Measurements from ENCODE around the gene LMTK3.

LMTK3 gene

GRCh38 chr19:48470856-48471255 is 40.8 kb downstream of the LMTK3 start:
- no peak for DNase-seq (ENCODE audit: low read depth, low spot score)

DNA sequence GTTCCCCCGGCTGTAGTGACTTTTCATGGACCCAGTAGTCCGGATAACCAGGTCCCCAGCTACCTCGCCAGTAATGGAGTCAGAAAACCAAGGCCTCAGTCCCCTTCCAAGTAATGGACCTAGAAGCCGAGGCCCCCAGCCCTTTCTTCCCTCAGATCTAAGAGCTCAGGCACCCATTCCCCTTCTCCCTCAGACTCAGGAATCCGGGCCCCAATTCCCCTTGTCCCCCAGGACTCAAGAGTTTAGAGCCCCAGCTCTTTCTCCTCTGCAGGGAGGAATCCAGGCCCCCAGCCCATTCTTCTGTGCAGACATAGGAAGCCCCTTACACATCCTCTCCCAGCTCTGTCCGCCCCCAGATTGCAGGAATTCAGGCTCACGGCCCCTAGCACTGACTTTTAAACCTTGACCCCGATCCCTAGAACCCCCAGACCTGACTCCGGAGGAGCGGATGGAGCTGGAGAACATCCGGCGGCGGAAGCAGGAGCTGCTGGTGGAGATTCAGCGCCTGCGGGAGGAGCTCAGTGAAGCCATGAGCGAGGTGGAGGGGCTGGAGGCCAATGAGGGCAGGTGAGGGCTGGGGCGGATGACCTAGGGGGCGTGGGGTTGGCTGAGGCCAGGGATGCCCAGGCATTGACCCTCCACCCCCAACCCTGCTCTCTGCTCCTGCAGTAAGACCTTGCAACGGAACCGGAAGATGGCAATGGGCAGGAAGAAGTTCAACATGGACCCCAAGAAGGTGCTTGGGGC is 41.5 kb downstream of the LMTK3 start:
- DNase-seq (ENCODE audit: low read depth, low spot score) = no peak

- DNase-seq (ENCODE audit: low read depth, low spot score) = peak; percentile 29
Observed at GRCh38 chr19:48469289-48469881, 42.2 kb downstream of the LMTK3 start, which contains the start of gene CYTH2. CYTH2 (plus strand) TSS chr19:48469369; CDS start chr19:48469508, 139 bp downstream.

DNA sequence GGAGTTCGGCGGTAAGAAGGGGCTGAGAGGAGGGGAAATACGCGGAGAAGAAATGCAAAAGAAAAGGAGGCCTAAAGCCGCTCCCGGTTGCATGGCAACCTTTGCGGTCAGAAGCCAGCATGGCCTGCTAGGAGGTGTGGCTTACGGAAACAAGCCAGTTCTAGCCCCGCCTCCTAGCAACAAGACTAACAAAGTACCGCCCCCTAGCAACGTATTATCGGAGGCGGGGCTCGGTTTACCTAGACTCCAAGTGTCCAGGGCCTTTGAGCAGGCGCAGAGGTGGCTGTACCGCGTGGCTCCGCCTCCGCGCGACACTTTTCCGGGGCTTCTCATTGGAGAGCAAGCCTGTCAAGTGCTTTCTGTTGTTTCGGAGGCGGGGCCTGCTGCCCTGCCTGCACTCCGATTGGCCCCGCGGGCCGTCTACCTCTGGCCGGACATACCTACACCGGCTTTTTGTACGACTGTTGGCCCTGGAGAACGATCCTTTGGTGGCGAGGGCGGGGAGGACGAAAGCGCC is 42.8 kb downstream of the LMTK3 start:
- DNase-seq (ENCODE audit: low read depth, low spot score) = peak; percentile 98

GRCh38 chr19:48466561-48467325 is 44.9 kb downstream of the LMTK3 start:
- no peak for DNase-seq (ENCODE audit: low read depth, low spot score)

- no peak for DNase-seq (ENCODE audit: low read depth, low spot score)
Observed at GRCh38 chr19:48465215-48465614, 46.4 kb downstream of the LMTK3 start.

- DNase-seq (ENCODE audit: low read depth, low spot score) = no peak
Observed at GRCh38 chr19:48461982-48462655, 49.5 kb downstream of the LMTK3 start.

DNA sequence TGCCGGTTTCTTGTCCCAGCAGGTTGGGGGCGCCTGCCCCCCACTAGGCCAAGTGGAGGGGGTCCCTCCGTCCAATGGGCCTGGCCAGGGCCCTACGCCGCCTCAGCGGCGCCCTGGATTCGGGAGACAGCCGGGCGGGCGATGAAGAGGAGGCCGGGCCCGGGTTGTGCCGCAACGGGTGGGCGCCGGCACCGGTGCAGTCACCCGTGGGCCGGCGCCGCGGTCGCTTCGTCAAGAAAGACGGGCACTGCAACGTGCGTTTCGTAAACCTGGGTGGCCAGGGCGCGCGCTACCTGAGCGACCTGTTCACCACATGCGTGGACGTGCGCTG is 50.0 kb downstream of the LMTK3 start:
- no peak for DNase-seq (ENCODE audit: low read depth, low spot score)

- no peak for DNase-seq (ENCODE audit: low read depth, low spot score)
Observed at GRCh38 chr19:48458016-48458415, 53.6 kb downstream of the LMTK3 start.

DNA sequence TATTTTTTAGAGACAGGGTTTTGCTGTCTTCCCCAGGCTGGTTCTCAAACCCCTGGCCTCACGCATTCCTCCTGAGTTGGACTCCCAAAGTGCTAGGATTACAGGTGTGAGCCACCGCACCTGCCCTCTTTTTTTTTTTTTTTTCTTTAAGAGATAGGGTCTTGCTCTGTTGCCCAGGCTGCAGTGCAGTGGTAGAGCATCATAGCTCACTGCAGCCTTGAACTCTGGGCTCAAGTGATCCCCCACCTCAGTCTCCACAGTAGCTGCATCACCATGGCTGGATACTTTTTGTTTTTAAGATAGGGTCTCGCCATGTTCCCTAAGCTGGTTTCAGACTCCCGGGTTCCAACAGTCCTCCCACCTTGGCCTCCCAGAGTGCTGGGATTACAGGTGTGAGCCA is 54.8 kb downstream of the LMTK3 start:
- no peak for DNase-seq (ENCODE audit: low read depth, low spot score)

- DNase-seq (ENCODE audit: low read depth, low spot score) = no peak
Observed at GRCh38 chr19:48455908-48456562, 55.6 kb downstream of the LMTK3 start.

GRCh38 chr19:48455171-48455907 is 56.3 kb downstream of the LMTK3 start, which contains the start of gene KCNJ14:
KCNJ14 (plus strand) TSS chr19:48455574; CDS start chr19:48461725, 6,151 bp downstream.
- no peak for DNase-seq (ENCODE audit: low read depth, low spot score)

- no peak for DNase-seq (ENCODE audit: low read depth, low spot score)
Observed at GRCh38 chr19:48454150-48454730, 57.4 kb downstream of the LMTK3 start.

GRCh38 chr19:48452289-48453190 is 59.1 kb downstream of the LMTK3 start:
- DNase-seq (ENCODE audit: low read depth, low spot score) = no peak

DNA sequence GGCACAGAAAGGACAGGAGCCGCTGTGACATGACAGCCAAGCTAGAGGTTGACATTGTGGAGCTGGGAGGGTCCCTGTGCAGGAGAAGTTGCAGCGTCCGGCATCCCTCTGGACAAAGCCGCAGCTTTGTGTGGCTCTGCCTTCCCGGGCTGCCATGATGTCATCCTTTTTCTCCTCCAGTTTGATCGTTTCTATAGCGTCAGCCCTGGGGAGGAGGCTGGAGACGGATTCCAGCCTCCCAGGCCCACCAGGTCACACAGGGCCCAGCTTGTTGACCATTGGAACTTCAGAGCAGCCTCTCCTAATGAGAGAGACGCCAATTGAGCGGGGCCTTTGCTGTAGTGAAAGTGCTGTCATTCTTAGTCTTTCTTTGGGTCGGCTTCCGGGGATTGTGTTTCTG is 60.0 kb downstream of the LMTK3 start:
- DNase-seq (ENCODE audit: low read depth, low spot score) = no peak

GRCh38 chr19:48450863-48451262 is 60.8 kb downstream of the LMTK3 start:
- no peak for DNase-seq (ENCODE audit: low read depth, low spot score)

DNA sequence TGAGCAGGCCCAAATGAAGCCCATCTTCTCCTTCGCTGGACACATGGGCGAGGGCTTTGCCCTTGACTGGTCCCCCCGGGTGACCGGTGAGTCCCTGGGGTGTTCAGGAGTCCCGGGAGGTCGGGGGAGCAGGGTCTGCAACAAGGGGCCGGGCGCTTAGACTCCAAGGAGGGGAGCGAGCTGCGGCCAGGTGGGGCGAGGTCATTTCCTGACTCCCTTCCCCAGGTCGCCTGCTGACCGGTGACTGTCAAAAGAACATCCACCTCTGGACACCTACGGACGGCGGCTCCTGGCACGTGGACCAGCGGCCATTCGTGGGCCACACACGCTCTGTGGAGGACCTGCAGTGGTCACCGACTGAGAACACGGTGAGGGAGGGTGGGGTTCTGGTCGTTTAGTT is 61.2 kb downstream of the LMTK3 start:
- no peak for DNase-seq (ENCODE audit: low read depth, low spot score)

DNA sequence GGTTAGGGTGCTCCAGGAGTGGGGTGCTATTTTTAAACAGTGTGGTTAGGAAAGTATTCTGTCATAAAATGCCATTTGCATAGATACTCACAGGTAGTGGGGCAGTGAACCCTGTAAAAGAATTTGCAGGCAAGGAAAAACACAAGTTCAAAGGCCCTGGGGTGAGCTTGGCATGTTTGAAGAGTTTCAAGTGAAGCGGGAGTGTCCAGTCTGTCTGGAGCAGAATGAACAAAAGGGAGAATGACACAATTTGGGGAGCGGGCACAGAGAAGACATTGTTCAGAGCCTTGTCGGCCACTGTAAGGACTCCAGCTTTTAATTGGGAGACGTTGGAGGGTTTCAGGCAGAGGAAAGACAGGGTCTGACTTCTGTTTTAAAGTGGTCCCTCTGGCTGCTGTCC is 63.1 kb downstream of the LMTK3 start:
- DNase-seq (ENCODE audit: low read depth, low spot score) = no peak

- no peak for DNase-seq (ENCODE audit: low read depth, low spot score)
Observed at GRCh38 chr19:48446579-48446978, 65.1 kb downstream of the LMTK3 start.
